CD14-positive monocyte (primary cell): ENCODE measurements around the gene KLF3. TPM values are rescaled to one million over a fixed set of nuclear protein-coding genes. Genes with fewer than 3 reads are reported as not detected.

Experiments
- DNase-seq, 3 donors: peaks; one replicate each; pipeline ENCODE4 v3.0.0-alpha.2; 2011 to 2022
- H2AFZ ChIP-seq: 2 replicates; pipeline ENCODE4 v1.6.0; 2012; ENCODE audit warnings: mild to moderate bottlenecking, low read depth, low read length, inconsistent platforms; ENCODE audit not compliant: insufficient read depth, poor library complexity, severe bottlenecking
- H3K27ac ChIP-seq, 2 donors: 1 replicate in 1 of 2; 2 replicates in 1 of 2; pipeline ENCODE4 v1.5.1; 2012 to 2013; ENCODE audit warnings: low read length in 2 of 2, control low read depth in 1 of 2, inconsistent platforms in 1 of 2, low read depth in 1 of 2, mild to moderate bottlenecking in 1 of 2
- H3K27me3 ChIP-seq, 2 donors: one replicate each; pipeline versions ENCODE4 v1.6.0 to v1.6.1; 2011 to 2013; ENCODE audit warnings: low read length in 2 of 2; ENCODE audit not compliant: control insufficient read depth in 2 of 2, insufficient read depth in 2 of 2
- H3K36me3 ChIP-seq, 2 donors: replicated peaks in 1 of 2; 1 replicate in 1 of 2; 2 replicates in 1 of 2; pipeline versions ENCODE4 v1.5.1 to v1.6.1; 2012 to 2013; ENCODE audit warnings: low read length in 2 of 2, control low read depth in 1 of 2, inconsistent platforms in 1 of 2, mild to moderate bottlenecking in 1 of 2; ENCODE audit not compliant: insufficient read depth in 2 of 2, control insufficient read depth in 1 of 2
- H3K4me1 ChIP-seq, 2 donors: 1 replicate in 1 of 2; 2 replicates in 1 of 2; pipeline versions ENCODE4 v1.5.1 to v1.6.1; 2012 to 2013; ENCODE audit warnings: low read length in 2 of 2, control low read depth in 1 of 2, inconsistent platforms in 1 of 2, mild to moderate bottlenecking in 1 of 2, moderate library complexity in 1 of 2; ENCODE audit not compliant: insufficient read depth in 2 of 2, control insufficient read depth in 1 of 2
- H3K4me2 ChIP-seq: replicated peaks from 2 replicates; pipeline ENCODE3; 2012; ENCODE audit warnings: low read length, moderate library complexity, mild to moderate bottlenecking; ENCODE audit not compliant: poor library complexity, severe bottlenecking; ENCODE audit errors: extremely low read depth
- H3K4me3 ChIP-seq, 3 experiments: fragments of 200-600 bp in 1 of 3; sonication (generic) in 1 of 3; replicated peaks in 1 of 3; 1 replicate in 2 of 3; 2 replicates in 1 of 3; pipeline ENCODE4 v1.5.1; 2011 to 2013; ENCODE audit warnings: low read length in 3 of 3, mild to moderate bottlenecking in 3 of 3, control low read depth in 2 of 3, low read depth in 2 of 3, inconsistent platforms in 1 of 3, moderate library complexity in 1 of 3
- H3K79me2 ChIP-seq: 2 replicates; pipeline ENCODE4 v1.6.0; 2012; ENCODE audit warnings: mild to moderate bottlenecking, control low read depth, inconsistent platforms, low read length, moderate library complexity; ENCODE audit not compliant: insufficient read depth
- H3K9ac ChIP-seq: 2 replicates; pipeline ENCODE4 v1.6.0; 2017; ENCODE audit warnings: low read length, mild to moderate bottlenecking; ENCODE audit not compliant: insufficient read depth, poor library complexity, severe bottlenecking
- H3K9me3 ChIP-seq, 2 donors: replicated peaks in 1 of 2; 1 replicate in 1 of 2; 2 replicates in 1 of 2; pipeline versions ENCODE4 v1.5.1 to v1.6.1; 2012 to 2013; ENCODE audit warnings: low read length in 2 of 2, control low read depth in 1 of 2; ENCODE audit not compliant: control insufficient read depth in 1 of 2, insufficient read depth in 1 of 2
- H4K20me1 ChIP-seq: 2 replicates; pipeline ENCODE4 v1.6.0; 2012; ENCODE audit warnings: mild to moderate bottlenecking, low read length, control low read depth, moderate library complexity; ENCODE audit not compliant: insufficient read depth
- H3K27ac Mint-ChIP-seq, 7 donors: one replicate each; pipeline ENCODE4 v1.8.0; 2020; ENCODE audit warnings: mild to moderate bottlenecking in 7 of 7, mixed read lengths in 7 of 7, moderate library complexity in 6 of 7, inconsistent platforms in 2 of 7
- H3K27me3 Mint-ChIP-seq, 3 donors: one replicate each; pipeline ENCODE4 v1.8.0; 2021 to 2022; ENCODE audit warnings: low read depth in 3 of 3, mild to moderate bottlenecking in 3 of 3, mixed read lengths in 3 of 3, moderate library complexity in 3 of 3, inconsistent platforms in 1 of 3
- H3K36me3 Mint-ChIP-seq, 2 donors: one replicate each; pipeline ENCODE4 v1.8.0; 2020; ENCODE audit warnings: mixed read lengths in 2 of 2, inconsistent platforms in 1 of 2, mild to moderate bottlenecking in 1 of 2
- H3K4me1 Mint-ChIP-seq: one replicate; pipeline ENCODE4 v1.8.0; 2020; ENCODE audit warnings: mild to moderate bottlenecking, mixed read lengths
- H3K4me3 Mint-ChIP-seq, 2 donors: one replicate each; pipeline ENCODE4 v1.8.0; 2020; ENCODE audit warnings: mild to moderate bottlenecking in 2 of 2, mixed read lengths in 2 of 2, moderate library complexity in 1 of 2
- H3K9me3 Mint-ChIP-seq, 7 donors: one replicate each; pipeline ENCODE4 v1.8.0; 2020 to 2022; ENCODE audit warnings: mixed read lengths in 7 of 7, mild to moderate bottlenecking in 6 of 7, moderate library complexity in 6 of 7, inconsistent platforms in 2 of 7
- CTCF ChIP-seq: fragments of 200-600 bp; IDR thresholded peaks from one replicate; pipeline ENCODE4 v1.8.0; 2022; ENCODE audit warnings: antibody characterized with exemption, mild to moderate bottlenecking
- WGBS: methylation state at CpG from one replicate; pipeline ENCODE4 v1.1.5; 2013; ENCODE audit warnings: missing lambda C conversion rate; ENCODE audit not compliant: insufficient coverage; 5-methylcytosine and 5-hydroxymethylcytosine counted together
- intact Hi-C, 2 donors: fragments of 100-400 bp; cut with micrococcal nuclease; formaldehyde crosslinking; loops; one replicate each; pipeline versions ENCODE4 v1.15.0 to v1.15.1; 2023
- polyA plus RNA-seq, 3 donors: library from polyadenylated mRNA; depleted of rRNA in 1 of 3; unstranded in 2 of 3; stranded (reverse) in 1 of 3; fragments of 300-500 nt in 2 of 3; fragments of >200 nt in 1 of 3; fragmentation: Illumina TruSeq in 2 of 3; gene quantifications; 1 replicate in 2 of 3; 2 replicates in 1 of 3; pipeline ENCODE4 v1.2.3, GENCODE V29; 2012 to 2021

The KLF3 gene
- polyA plus RNA-seq, 3 donors, result 46.3 to 95.7 (median 53.9) TPM

- DNase-seq, result no peak
- H3K4me3 ChIP-seq, result no peak overlapping the region
- peaks cover 0 to 6% of the 10 kb centered on the region in 2 donors for H3K9me3 ChIP-seq
- no peaks in the 10 kb centered on the region for H3K36me3 ChIP-seq
- no peak for TF ChIP-seq CTCF
- H4K20me1 ChIP-seq, result no peaks in the 10 kb centered on the region
- H2AFZ ChIP-seq, result no peak overlapping the region
- H3K4me2 ChIP-seq, result no peak overlapping the region
- no peak overlapping the region for H3K4me3 Mint-ChIP-seq
- H3K9ac ChIP-seq, result no peak overlapping the region
- 100% methylated on average over 2 of the region's 4 CpGs for WGBS
- H3K4me1 Mint-ChIP-seq, result no peaks in the 10 kb centered on the region
- no peaks in the 10 kb centered on the region for H3K27me3 ChIP-seq
- no peaks in the 10 kb centered on the region for H3K79me2 ChIP-seq
- no peak overlapping the region for H3K27ac ChIP-seq
- H3K36me3 Mint-ChIP-seq, result no peaks in the 10 kb centered on the region
- H3K9me3 Mint-ChIP-seq, result peaks cover 0 to 11% (median 8%) of the 10 kb centered on the region in 7 donors
- no peak overlapping the region for H3K27ac Mint-ChIP-seq
- peaks cover 0 to 1% (median 0%) of the 10 kb centered on the region in 3 donors for H3K27me3 Mint-ChIP-seq
- no peaks in the 10 kb centered on the region for H3K4me1 ChIP-seq
- intact Hi-C loops, result no loop called here
These were observed 51.1 kb downstream of the KLF3 start for GRCh38 chr4:38715050-38715449.

- no peak for DNase-seq
- H3K36me3 Mint-ChIP-seq, result no peaks in the 10 kb centered on the region
- no peak overlapping the region for H3K4me2 ChIP-seq
- no peak overlapping the region for H3K27ac ChIP-seq
- no peak overlapping the region for H3K27ac Mint-ChIP-seq
- TF ChIP-seq CTCF, result no peak
- H3K36me3 ChIP-seq, result no peaks in the 10 kb centered on the region
- H2AFZ ChIP-seq, result no peak overlapping the region
- H3K27me3 Mint-ChIP-seq, result peaks cover 0 to 2% (median 0%) of the 10 kb centered on the region in 3 donors
- no peaks in the 10 kb centered on the region for H3K27me3 ChIP-seq
- intact Hi-C loops, result no loop called here
- H3K9me3 ChIP-seq, result peaks cover 0 to 6% of the 10 kb centered on the region in 2 donors
- H3K79me2 ChIP-seq, result no peaks in the 10 kb centered on the region
- H3K4me1 Mint-ChIP-seq, result no peaks in the 10 kb centered on the region
- H3K9ac ChIP-seq, result no peak overlapping the region
- peaks cover 0 to 11% (median 8%) of the 10 kb centered on the region in 7 donors for H3K9me3 Mint-ChIP-seq
- no CpG with 5 or more reads among the region's 3 CpGs for WGBS
- no peak overlapping the region for H3K4me3 ChIP-seq
- no peaks in the 10 kb centered on the region for H4K20me1 ChIP-seq
- H3K4me1 ChIP-seq, result no peaks in the 10 kb centered on the region
- no peak overlapping the region for H3K4me3 Mint-ChIP-seq
These were observed 52.3 kb downstream of the KLF3 start for GRCh38 chr4:38716256-38716655.
